ENCODE data around the gene HRCT1. TPM values are rescaled to one million over a fixed set of nuclear protein-coding genes. Genes with fewer than 3 reads are reported as not detected.

Gene HRCT1
- total and polyA plus RNA-seq, 11 donors, result 0.97 to 9.5 (median 4.4) TPM

GRCh38 chr9:35869621-35870216 lies 36.3 kb upstream of the HRCT1 start:
- Histone ChIP-seq H3K9me3 (no peaks in the 10 kb centered on the region), H3K36me3 (no peaks in the 10 kb centered on the region), H3K4me3 (no peak overlapping the region), H3K27me3 (peaks cover 0 to 5% (median 0%) of the 10 kb centered on the region in 9 donors), H3K27ac (no peak overlapping the region), H3K4me1 (no peaks in the 10 kb centered on the region)
- intact Hi-C loops (cut with DNase I), result loop anchor here in 1 of 10 donors (5.0 kb wide), 1 partner anchor 32 kb away; no protein-coding TSS in a partner anchor
- DNase-seq, result no peak
- WGBS, 4 donors, result 91 to 95% (median 92%) methylated on average over 17 to 19 of the region's 19 CpGs
- peak in 1 of 4 donors; percentile 21 for ATAC-seq
- TF ChIP-seq POLR2A (IDR thresholded peaks at IDR 0.05) (no peak), CTCF (IDR thresholded peaks at IDR 0.05) (no peak)

DNA sequence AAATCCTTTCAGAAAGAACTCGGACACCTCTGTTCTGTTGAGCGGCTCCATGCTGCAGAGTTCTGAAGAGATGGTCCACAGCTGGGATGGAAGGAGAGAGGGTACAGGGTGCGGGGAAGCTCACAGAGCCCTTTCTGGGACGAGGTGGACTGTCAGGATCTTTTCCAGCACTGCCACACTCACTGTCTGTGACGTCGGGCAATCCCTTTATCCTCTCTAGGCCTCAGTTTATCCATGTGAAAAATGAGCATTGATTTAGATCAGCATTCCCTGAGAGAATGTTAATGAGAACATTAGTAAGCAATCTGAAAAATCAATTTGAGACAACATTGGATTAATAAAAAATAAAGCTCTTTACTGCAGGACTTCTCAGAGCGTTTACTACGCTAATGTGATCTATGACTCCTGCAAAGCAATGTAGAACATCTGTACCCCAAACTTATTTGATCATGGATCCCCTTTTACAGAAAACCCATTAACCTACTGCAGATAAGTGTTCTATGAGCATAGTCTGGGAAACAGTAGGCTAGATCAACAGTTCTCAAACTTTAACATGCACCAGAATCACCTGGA lies 35.6 kb upstream of the HRCT1 start, which contains the start of gene OR13J1:
Gene OR13J1 (minus strand): TSS at position 51 of the 573 bp plus-strand sequence. CDS start 0 bp downstream, at position 51.
- no peak for ATAC-seq

DNA sequence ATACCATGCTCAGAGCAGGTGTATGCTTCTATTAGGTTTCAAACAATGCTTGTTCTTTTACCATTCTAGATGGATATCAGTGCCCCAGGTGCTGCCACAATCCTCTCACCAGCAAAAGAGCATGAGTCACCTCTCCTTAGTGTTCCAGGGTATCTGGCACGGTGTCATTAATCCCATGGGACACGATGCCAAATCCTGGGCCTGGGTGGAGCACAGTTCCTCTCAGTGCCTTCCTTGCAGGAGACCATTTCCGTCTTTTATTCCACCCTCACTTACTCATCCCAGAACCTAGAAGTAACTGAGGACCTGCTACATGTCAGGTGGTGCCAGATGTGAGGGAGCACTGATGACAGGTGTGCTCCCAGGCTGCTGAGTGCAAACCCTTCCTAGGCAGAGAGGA lies 34.5 kb upstream of the HRCT1 start:
- Histone ChIP-seq H3K4me3 (no peak overlapping the region), H3K27ac (no peak overlapping the region), H3K27me3 (peaks cover 0 to 6% (median 0%) of the 10 kb centered on the region in 9 donors), H3K4me1 (no peaks in the 10 kb centered on the region), H3K36me3 (no peaks in the 10 kb centered on the region), H3K9me3 (peaks cover 0 to 7% (median 0%) of the 10 kb centered on the region in 12 donors)
- intact Hi-C loops (cut with DNase I), result loop anchor here in 1 of 10 donors (5.0 kb wide), 1 partner anchor 34 kb away; no protein-coding TSS in a partner anchor
- TF ChIP-seq POLR2A (IDR thresholded peaks at IDR 0.05), result no peak
- DNase-seq (no peak), ATAC-seq (peak in 2 of 4 donors; percentile 27 to 47)
- 55 to 64% (median 57%) methylated on average over 3 of the region's 3 CpGs for WGBS, 4 donors

More for the DNA sequence above, 35.6 kb upstream of the HRCT1 start, which contains the start of gene OR13J1:
- no peak within 1 kb of the TSS for H3K27ac ChIP-seq
- no peaks in the 10 kb centered on the region for H3K36me3 ChIP-seq
- 85 to 91% (median 90%) methylated on average over 8 of the region's 8 CpGs for WGBS, 4 donors
- no peaks in the 10 kb centered on the region for H3K4me1 ChIP-seq
- peaks cover 0 to under 1% (median 0%) of the 10 kb centered on the region in 12 donors for H3K9me3 ChIP-seq
- intact Hi-C loops (cut with DNase I), result loop anchor here in 1 of 10 donors (5.0 kb wide), 1 partner anchor 33 kb away; no protein-coding TSS in a partner anchor
- no peak within 1 kb of the TSS for H3K4me3 ChIP-seq
- no peak for DNase-seq
- H3K27me3 ChIP-seq, result peaks cover 0 to 5% (median 0%) of the 10 kb centered on the region in 9 donors
- no peak for TF ChIP-seq POLR2A (IDR thresholded peaks at IDR 0.05)

GRCh38 chr9:35872505-35872904 lies 33.5 kb upstream of the HRCT1 start:
- no peak for ATAC-seq
- Histone ChIP-seq H3K36me3 (no peaks in the 10 kb centered on the region), H3K4me3 (no peak overlapping the region), H3K27ac (no peak overlapping the region), H3K27me3 (peaks cover 0 to 6% (median 0%) of the 10 kb centered on the region in 9 donors), H3K9me3 (peaks cover 0 to 16% (median 4%) of the 10 kb centered on the region in 12 donors), H3K4me1 (no peaks in the 10 kb centered on the region)
- no peak for DNase-seq
- no peak for TF ChIP-seq CTCF (IDR thresholded peaks at IDR 0.05)
- TF ChIP-seq POLR2A (IDR thresholded peaks at IDR 0.05), result no peak
- intact Hi-C loops (cut with DNase I), result loop anchor here in 1 of 10 donors (5.0 kb wide), 1 partner anchor 35 kb away; no protein-coding TSS in a partner anchor
- WGBS, 4 donors, result 68 to 83% (median 75%) methylated on average over 3 of the region's 3 CpGs

Measured in heart left ventricle (tissue), 16 donors.